NCI-H460 (cell line): ENCODE data around the gene AKR1E2. TPM values are rescaled to one million over a fixed set of nuclear protein-coding genes. Genes with fewer than 3 reads are reported as not detected.

Experiments used
- DNase-seq: peaks from one replicate; pipeline ENCODE4 v3.0.0-alpha.2; 2016; ENCODE audit warnings: low read depth; ENCODE audit errors: extremely low read depth
- total RNA-seq: library from RNA; depleted of rRNA; stranded (reverse); fragments of >200 nt; shearing (Covaris generic); gene quantifications from 2 replicates; pipeline ENCODE4 v1.2.3, GENCODE V29; 2014

The AKR1E2 gene
- total RNA-seq, 1 experiment from 2014 or later, result not detected

DNA sequence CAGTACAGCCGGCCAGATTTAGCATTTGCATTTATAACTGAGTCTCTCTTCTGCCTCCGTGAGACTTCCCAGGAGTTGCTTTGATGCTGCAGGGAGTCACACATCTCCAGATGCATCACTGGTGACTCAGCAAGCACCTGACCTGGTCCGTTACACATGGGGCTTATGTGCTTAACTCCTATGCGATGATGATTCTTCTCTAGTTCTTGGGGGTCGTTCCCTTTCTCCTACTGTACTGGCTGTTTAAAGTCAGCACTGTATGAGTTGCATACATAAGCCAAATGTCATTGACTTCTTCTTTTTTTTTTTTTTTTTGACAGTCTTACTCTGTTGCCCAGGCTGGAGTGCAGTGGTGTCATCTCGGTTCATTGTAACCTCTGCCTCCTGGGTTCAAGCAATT, 13.0 kb upstream of the AKR1E2 start:
- peak; percentile 6 for DNase-seq

- DNase-seq, result no peak
Measured at GRCh38 chr10:4813496-4813895, 12.5 kb upstream of the AKR1E2 start.

GRCh38 chr10:4815646-4816180, 10.3 kb upstream of the AKR1E2 start:
- peak; percentile 8 for DNase-seq

DNA sequence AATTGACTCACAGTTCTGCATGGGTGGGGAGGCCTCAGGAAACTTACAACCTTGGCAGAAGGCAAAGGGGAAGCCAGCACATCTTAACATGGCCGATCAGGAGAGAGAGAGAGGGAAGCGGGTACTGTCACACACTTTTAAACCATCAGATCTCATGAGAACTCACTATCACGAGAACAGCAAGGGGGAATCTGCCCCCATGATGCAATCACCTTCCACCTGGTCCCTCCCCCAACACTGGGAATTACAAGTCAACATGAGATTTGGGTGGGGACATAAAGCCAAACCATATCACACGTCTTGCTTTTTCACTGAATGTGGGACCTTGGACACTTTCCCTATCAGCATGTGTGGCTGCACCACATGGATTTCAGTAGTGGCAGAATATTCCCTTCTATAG, 9.0 kb upstream of the AKR1E2 start:
- DNase-seq, result no peak

- no peak for DNase-seq
Measured at GRCh38 chr10:4819067-4819466, 6.9 kb upstream of the AKR1E2 start.

DNA sequence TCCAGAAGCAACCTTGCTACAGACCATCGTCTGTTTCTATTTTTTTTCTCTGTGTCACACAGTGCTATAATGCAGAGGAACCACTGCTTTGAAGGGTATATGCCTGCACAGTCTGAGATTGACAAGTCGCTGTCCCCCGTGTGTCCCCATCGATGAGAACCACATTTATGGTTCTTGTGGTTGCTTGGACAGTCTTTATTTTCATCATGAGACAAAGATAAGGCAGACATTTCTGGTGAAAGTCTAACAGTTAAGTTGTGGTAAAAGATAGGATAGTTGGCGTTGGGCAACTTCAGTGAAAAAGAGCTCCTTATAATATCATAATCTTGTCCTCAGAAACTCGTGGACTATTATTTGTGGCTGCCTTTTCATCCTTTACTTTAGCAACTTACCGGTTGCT, 6.3 kb upstream of the AKR1E2 start:
- no peak for DNase-seq

DNA sequence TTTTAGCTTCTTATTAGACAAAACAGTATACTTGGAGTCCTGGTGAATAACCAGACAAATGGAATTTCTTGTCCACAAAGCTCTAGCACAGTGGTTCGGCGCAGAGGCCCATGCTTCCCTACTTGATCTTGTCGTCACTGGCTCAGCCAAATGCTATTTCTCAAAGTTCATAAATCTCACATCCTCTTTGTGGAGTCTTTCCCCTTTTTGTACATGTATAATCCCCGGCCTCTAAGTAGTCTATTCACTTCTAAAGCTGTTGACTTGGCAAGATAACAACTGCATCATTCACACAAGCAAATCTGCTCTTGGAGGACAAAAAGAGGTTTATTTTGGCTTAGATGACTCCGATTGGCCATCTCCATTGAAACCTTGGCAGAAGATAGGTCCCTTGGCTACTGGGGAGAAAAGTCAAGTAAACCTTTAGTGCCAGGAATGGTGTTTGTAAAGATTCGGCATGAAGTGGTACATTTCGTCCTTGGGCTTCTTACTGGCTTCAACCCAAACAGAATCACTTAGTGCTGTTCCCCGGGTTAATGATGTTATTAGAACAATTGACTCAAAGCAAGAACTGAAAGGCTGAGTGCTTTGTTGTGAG, 5.1 kb upstream of the AKR1E2 start:
- no peak for DNase-seq

GRCh38 chr10:4822208-4822607, 3.8 kb upstream of the AKR1E2 start:
- no peak for DNase-seq

- DNase-seq, result no peak
Measured at GRCh38 chr10:4824791-4825310, 1.2 kb upstream of the AKR1E2 start.

- DNase-seq, result no peak
Measured at GRCh38 chr10:4825456-4825867, 545 bp upstream of the AKR1E2 start.

GRCh38 chr10:4826792-4827324, 851 bp downstream of the AKR1E2 start:
- DNase-seq, result no peak

GRCh38 chr10:4828005-4828404, 2.0 kb downstream of the AKR1E2 start:
- DNase-seq, result no peak

- DNase-seq, result no peak
Measured at GRCh38 chr10:4830551-4830950, 4.5 kb downstream of the AKR1E2 start.

GRCh38 chr10:4831091-4831490, 5.1 kb downstream of the AKR1E2 start:
- DNase-seq, result no peak

DNA sequence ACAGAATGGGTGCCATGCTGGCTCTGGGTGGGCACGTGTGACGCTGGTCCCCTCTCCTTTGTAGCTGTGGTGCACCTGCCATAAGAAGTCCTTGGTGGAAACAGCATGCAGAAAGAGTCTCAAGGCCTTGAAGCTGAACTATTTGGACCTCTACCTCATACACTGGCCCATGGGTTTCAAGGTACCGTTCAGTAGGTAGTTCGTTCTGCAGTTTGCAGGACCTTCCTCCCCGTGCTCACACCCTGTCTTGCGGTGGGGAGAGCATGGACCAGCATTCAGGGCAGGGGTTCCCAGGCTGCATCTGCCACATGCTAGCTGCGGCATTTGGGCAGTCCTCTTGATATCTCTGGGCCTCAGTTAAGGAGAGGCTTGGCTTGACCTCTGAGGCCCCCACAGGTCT, 7.3 kb downstream of the AKR1E2 start:
- no peak for DNase-seq

- no peak for DNase-seq
Measured at GRCh38 chr10:4834898-4835405, 8.9 kb downstream of the AKR1E2 start.

DNA sequence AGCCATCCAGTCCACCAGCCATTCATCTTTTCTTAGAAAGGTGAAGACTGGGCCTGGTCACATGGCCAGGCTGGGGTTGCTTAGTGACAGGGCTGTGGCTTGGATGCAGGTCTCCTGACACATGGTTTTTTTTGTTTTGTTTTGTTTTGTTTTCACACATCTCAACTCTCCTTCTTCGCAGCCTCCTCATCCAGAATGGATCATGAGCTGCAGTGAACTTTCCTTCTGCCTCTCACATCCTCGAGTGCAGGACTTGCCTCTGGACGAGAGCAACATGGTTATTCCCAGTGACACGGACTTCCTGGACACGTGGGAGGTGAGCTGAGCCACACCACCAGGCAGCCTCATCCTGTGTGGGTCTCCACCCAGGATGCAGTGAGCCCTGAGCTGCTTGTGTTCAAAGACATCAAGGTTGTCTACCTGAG, 9.5 kb downstream of the AKR1E2 start:
- no peak for DNase-seq

DNA sequence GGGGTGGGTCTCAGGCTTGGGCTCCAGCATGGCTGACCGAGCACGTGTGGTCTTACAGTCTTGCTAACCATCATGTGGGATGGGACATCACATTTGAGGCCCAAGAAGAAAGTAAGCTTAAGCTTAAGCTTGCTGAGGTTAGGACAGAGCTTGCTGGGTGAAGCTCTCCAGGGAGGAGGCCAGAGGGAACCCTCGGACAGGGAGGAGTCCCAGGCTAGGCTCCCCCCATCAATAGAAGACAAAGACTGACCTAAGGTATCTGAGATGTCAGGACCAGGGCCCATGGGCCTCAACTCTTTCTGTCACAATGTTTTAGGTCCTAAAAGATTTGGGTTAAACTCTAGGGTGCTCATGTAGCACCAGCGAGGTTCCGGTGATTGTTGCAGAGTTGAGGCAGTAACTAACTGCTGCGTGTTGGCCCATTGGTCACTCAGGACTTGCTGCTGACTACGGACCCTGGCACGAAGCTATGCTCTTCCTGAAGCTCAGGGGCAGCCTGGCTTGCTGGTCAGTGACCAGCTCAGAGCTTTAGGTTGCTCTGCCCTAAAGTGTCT, 10.5 kb downstream of the AKR1E2 start:
- no peak for DNase-seq

DNA sequence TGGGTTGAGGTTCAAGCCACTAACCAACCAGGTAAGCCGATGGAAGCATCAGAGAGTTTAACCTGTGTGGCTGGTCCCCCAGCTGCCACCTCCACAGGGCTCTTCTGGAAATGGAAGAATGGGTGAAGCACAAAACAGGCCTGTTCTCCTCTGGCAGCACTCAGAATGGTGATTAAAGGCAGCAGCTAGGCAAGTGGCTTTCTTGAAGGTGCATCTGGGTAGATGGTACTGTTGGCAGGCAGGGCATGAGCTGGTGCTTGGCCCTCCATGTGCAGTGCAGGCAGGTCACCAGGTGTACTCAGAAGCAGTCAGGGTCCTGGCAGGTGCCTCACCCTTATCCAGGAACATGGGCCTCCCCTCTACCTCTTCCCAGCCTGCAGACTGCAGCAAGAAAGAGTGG, 11.5 kb downstream of the AKR1E2 start:
- DNase-seq, result no peak

DNA sequence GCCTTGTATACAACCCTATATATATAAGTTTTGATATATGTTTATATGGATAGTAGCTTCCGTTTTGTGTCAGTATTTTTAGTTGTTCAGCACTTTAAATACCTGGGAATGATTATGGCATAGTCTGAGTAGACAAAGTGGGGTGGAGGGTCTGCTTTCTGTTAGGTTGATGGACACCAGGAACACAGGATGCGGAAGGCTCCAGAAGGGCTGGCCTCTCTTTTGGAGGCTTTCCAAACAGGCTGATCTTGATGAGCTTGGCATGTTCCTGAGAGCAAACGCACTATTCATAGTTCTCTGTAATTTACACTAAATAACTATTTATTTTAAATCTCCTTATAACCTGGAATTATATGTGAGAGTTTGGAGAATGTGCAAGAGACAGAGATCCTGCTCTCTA, 12.7 kb downstream of the AKR1E2 start:
- no peak for DNase-seq

DNA sequence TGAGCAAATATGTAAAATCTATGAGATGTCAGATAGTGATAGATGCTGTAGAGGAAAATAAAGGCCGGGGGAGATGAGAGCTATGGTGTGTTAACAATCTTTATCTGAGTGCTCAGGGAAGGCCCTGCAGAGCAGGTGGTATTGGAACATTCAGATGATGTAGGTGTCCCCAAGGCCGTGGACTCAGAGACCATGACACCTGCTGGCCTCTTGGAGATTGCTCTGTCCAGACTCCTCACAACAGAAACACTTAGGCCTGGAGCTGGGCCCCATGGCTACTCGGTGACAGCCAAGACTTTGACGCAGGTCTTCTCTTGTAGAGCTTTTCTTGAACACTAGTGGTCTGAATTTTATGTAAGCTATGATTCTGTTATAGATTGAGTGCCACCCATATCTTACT, 13.3 kb downstream of the AKR1E2 start:
- DNase-seq, result no peak

DNA sequence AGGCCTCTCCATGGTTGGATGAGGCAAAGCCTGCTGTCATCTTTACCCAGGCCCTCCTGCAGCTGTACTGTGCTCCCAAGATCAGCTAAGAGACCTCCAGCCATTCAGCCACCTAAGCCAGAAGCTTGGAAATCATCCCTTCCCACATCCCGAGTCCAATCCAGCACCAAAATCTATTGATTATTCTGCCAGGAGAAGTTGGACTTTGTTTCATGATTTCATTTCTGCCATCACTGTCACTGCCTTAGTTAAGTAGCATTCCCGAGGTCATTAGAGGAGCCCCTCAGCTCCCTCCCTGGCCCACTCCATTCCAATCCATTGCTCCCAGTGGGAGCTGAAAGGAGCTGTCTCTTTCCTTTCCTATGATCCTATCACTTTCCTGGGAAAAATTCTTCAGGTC, 14.1 kb downstream of the AKR1E2 start:
- no peak for DNase-seq
